Left renal pelvis (tissue), 4 donors: ENCODE results near the gene PHACTR1. TPM values are rescaled to one million over a fixed set of nuclear protein-coding genes. Genes with fewer than 3 reads are reported as not detected.

Experiments used
- DNase-seq, 4 donors: peaks; one replicate each; pipeline ENCODE4 v3.0.0-alpha.2; 2013; ENCODE audit warnings: low read depth in 4 of 4, low spot score in 3 of 4
- polyA plus RNA-seq, 4 donors: library from polyadenylated mRNA; unstranded; fragments of 120-200 nt; gene quantifications; one replicate each; pipeline ENCODE4 v1.2.1, GENCODE V29; 2013; ENCODE audit not compliant: insufficient read length in 4 of 4

PHACTR1 gene
- polyA plus RNA-seq, 4 donors, result 2.4 to 19.1 (median 16.0) TPM

GRCh38 chr6:13049666-13050254 lies 333.2 kb downstream of the PHACTR1 start:
- no peak for DNase-seq

- no peak for DNase-seq
Observed at GRCh38 chr6:13053006-13053461, 336.5 kb downstream of the PHACTR1 start.

DNA sequence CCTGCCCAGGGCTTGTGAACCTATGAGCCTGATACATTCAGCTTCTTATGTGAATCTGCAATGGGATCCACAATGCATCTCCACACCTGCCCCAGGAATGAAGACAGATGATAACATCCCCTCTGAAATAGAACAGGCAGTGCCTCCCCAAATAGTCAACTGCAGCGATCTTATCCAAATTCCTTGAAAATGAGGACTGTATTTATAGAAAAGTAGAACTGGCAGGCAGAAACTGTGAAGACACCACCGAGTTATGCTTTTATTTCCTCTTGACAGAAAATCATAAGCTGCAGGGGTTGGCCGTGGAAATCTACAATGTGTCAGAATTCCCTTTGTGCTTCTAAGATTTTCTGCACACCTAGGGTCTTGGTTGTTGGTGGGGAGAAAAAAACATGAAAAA lies 341.5 kb downstream of the PHACTR1 start:
- no peak for DNase-seq

GRCh38 chr6:13059026-13059425 lies 342.5 kb downstream of the PHACTR1 start:
- DNase-seq, result no peak

- DNase-seq, result no peak
Observed at GRCh38 chr6:13063300-13063918, 346.8 kb downstream of the PHACTR1 start.

- no peak for DNase-seq
Observed at GRCh38 chr6:13065581-13065980, 349.0 kb downstream of the PHACTR1 start.

- DNase-seq, result no peak
Observed at GRCh38 chr6:13066050-13066449, 349.5 kb downstream of the PHACTR1 start.

- DNase-seq, result no peak
Observed at GRCh38 chr6:13066820-13067219, 350.3 kb downstream of the PHACTR1 start.

- no peak for DNase-seq
Observed at GRCh38 chr6:13068586-13069210, 352.1 kb downstream of the PHACTR1 start.

GRCh38 chr6:13071550-13072345 lies 355.2 kb downstream of the PHACTR1 start:
- DNase-seq, result no peak

DNA sequence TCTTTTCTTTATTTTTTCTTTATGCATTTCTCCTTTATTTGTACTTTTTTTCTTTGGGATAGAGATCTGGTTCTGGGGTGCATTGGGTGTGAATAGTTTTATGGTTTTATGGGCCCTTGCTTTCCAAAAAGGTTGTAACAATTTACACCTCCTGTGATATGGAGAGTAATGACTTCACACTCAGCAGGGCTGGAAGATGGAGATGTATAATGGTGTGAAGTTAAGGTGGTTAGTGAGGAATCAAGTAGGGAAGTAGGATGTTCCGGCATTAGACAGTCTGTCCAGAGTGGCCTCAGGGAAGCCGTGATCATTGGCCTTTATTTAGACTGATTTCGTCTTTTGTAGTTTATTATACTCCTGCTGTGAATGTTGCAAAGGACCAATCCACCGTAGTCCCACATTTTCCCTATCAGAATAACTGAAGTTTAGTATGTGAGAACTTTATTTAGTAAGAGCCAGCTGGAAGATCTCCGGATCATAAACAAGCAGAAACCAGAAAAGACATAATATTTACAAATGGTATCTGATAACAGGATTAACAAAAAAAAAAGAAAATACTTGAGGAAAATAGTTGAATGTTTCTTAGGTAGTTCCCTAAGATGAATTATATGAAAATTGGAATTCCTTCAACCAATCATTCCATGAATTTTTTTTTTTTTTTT lies 356.2 kb downstream of the PHACTR1 start:
- DNase-seq, result no peak

DNA sequence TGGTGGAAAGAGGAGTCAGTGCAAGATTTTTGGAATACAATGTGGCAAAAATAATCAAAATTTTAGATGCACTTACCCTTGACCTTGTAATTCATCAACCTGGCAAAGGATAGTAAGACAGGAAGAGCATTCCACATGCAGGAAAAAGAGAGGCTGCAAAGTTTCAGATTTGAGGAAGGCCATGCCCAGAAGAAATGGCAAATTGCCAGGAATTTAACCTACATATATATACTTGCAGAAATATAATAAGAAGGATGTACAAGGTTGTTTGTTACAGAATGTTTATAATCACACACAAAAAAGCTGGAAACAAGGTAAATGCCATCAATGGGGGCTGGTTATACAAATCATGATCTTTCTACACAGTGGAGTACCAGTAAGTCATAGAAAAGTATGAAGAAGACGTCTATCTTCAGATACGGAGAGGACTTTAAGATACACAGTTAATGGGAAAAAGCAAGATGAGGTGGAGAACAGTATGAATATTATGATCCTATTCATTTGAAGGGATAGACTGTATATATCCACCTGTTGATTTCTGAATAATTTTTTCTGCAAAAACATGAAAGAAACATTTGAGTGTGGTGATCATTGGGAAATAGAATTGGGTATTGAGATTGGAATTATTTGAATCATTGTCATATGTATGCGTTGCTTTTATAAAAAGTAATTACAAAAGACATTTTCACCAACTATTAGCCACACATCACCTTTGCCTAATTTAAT lies 358.0 kb downstream of the PHACTR1 start:
- DNase-seq, result no peak

- no peak for DNase-seq
Observed at GRCh38 chr6:13075141-13075845, 358.7 kb downstream of the PHACTR1 start.

DNA sequence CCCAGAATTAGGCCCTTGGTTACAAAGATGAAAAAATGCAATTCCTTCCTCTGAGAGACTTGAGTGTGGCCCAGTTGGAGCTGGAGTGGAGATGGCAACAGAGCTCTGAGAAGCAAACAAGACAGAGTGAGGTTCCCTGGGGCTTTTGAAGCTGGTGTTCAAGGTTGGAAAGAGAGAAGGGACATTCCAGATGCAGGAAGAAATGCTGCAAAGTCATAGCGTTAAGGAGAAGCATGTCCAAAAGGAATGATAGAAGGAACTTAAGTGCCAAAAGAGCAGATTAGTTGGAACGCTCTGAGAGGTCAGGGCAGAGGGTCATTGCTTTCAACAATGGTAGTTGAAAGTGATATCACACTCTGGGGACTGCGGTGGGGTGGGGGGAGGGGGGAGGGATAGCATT lies 360.0 kb downstream of the PHACTR1 start:
- no peak for DNase-seq

DNA sequence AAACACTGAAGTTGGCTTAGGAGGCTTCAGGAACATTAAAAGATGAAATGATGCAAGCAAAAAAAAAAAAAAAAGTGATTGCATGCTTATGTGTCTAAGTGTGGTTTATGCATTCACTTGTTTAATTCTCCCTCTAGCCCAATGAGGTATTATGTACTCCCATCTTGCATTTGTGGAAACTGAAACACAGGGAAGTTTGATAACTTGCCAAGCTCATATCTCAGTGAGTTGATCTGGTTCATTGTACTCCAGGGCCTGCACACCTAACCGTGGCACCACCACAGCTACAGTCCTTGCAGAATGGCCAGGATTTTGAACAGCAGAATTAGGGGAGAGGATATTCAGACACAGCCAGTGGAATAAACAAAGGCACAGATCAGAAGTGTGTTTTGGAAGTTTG lies 360.6 kb downstream of the PHACTR1 start:
- DNase-seq, result no peak

GRCh38 chr6:13079096-13079723 lies 362.6 kb downstream of the PHACTR1 start:
- DNase-seq, result no peak

GRCh38 chr6:13080462-13081188 lies 364.1 kb downstream of the PHACTR1 start:
- no peak for DNase-seq

DNA sequence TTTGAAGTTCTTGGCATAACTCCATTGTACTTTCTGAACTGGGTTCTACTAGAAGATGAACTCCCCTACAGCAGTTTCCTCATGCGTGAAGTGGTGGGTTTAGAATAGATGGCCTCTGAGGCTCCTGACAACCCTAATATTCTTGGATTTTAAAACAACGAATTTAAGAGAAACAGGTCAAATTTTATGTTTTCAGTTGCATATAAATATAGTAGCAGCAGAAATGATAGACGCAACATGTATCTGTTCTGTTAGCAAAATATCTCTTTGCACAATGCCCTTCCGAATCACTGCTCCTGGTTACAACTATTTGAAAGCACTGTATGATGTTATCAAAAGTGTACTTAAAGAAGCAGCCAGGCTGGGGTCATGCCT lies 364.6 kb downstream of the PHACTR1 start:
- DNase-seq, result no peak
